Activated naive CD4-positive, alpha-beta T cell (primary cell): ENCODE measurements around the gene EMC10.
"Not testable (repeated sequence)": the region's sequence is repeated elsewhere in the genome, so short reads cannot be mapped to it uniquely, and the experiment has no call there.

ENCODE experiments used
- DNase-seq, 4 experiments: peaks; one replicate each; lab custom pipeline; 2025; lab: John Stamatoyannopoulos, UW

Gene EMC10

DNA sequence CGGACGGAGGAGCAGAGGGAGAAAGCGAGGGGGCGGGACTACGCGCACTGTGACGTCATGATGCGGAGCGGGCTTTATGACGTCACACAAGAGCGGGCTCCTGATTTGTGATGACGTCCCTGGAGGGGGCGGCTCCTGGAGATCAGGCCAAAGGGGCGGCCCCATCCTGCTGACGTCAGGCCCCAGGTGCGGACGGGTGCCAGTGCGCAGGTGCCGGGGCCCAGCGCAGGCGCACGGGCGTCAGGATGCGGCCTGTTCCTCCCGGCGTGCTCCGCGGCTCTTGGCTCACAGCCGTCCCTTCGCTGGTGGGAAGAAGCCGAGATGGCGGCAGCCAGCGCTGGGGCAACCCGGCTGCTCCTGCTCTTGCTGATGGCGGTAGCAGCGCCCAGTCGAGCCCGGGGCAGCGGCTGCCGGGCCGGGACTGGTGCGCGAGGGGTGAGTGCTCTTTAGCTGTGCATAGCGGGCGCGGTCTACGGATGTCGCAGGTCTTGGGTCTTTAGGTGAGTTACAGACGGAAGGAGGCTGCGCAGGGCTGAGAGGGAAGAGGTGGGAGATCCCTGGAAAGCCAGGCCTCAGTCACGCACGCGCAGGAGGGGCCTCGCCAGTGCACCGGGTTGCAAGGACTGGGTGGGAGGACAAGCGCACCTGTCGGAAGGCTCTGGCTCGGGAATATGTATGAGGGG is at the start of gene EMC10, which contains the start of gene GARIN5A:
Gene EMC10 (plus strand): TSS at position 284 of the 683 bp plus-strand sequence. CDS start 38 bp downstream, at position 322.
Gene GARIN5A (minus strand): TSS at position 625 of the 683 bp plus-strand sequence. CDS start 460 bp downstream, at position 165.
- peak; percentile 69 to 89 (median 84) for DNase-seq

DNA sequence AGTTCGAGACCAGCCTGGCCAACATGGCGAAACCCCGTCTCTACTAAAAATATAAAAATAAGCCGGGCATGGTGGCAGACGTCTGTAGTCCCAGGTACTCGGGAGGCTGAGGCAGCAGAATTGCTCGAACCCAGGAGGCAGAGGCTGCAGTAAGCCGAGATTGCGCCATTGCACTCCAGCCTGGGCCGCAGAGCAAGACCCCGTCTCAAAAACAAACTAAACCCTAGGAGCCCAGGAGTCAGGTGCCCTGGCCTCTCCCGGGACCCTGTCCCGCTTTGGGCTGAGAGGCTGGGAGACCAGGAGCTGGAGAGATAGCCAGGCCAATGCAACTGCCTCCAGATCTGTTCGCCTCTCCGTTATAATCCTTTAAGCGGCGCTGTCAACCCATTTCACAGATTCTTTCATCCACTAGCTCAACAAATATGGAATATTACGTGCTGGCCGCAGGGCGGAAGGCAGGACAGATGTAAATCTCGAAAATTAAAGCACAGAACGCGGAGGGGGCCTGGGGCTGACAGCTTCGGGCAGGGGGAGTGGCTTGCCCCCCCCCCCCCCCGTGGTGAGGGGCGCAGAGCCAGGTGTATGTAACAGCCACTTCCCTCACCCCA is 48.9 kb upstream of the EMC10 start:
- DNase-seq: no peak

DNA sequence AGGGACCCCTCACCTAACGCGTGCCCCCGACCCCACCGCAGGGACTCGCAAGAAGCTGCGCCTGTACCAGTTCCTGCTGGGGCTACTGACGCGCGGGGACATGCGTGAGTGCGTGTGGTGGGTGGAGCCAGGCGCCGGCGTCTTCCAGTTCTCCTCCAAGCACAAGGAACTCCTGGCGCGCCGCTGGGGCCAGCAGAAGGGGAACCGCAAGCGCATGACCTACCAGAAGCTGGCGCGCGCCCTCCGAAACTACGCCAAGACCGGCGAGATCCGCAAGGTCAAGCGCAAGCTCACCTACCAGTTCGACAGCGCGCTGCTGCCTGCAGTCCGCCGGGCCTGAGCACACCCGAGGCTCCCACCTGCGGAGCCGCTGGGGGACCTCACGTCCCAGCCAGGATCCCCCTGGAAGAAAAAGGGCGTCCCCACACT is 48.3 kb upstream of the EMC10 start:
- DNase-seq: peak in 2 of 4 experiments; percentile 16 to 17

DNA sequence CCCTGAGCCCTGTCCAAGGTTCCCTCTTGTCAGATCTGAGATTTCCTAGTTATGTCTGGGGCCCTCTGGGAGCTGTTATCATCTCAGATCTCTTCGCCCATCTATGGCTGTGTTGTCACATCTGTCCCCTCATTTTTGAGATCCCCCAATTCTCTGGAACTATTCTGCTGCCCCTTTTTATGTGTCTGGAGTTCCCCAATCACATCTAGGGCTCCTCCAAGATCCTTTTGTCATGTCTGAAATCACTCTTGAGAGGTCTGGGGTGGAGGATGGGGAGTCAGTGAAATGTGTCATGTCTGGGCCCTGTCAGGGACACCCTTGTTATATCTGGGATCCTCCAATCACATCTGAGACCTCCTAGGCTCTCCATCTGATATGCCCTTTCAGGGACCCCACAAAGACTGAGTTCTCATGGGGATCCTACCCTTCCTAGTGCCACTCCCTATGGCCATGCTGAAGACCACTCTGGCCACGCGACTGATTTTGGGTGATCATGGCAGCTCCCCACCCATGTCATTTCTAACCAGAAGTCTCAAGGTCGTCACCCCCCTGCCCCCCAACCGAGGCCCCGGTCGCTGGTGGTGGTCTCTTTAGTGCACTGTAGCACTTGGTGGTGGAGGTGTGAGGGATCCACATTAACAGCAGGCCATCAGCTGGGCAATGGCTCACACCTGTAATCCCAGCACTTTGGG is 47.4 kb upstream of the EMC10 start:
- no peak for DNase-seq

DNA sequence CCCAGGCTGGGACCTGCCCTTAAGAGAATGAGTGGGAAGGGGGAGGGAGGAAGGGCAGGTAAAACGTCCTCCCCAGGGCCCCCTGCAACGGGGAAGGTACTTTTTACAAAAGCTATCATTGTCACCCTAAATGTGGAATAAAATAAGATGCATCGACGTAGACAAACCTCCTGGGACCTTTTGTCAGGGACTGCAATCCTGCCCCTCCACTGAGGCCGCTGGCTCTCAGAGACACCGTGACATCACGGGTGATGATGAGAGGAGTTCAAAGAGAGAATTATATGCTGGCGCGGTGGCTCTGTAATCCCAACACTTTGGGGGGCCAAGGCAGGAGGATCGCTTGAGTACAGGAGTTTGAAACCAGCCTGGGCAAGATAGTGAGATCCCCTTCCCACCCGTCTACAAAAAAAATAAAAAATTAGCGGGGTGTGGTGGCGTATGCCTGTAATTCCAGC is 45.4 kb upstream of the EMC10 start:
- DNase-seq: no peak

DNA sequence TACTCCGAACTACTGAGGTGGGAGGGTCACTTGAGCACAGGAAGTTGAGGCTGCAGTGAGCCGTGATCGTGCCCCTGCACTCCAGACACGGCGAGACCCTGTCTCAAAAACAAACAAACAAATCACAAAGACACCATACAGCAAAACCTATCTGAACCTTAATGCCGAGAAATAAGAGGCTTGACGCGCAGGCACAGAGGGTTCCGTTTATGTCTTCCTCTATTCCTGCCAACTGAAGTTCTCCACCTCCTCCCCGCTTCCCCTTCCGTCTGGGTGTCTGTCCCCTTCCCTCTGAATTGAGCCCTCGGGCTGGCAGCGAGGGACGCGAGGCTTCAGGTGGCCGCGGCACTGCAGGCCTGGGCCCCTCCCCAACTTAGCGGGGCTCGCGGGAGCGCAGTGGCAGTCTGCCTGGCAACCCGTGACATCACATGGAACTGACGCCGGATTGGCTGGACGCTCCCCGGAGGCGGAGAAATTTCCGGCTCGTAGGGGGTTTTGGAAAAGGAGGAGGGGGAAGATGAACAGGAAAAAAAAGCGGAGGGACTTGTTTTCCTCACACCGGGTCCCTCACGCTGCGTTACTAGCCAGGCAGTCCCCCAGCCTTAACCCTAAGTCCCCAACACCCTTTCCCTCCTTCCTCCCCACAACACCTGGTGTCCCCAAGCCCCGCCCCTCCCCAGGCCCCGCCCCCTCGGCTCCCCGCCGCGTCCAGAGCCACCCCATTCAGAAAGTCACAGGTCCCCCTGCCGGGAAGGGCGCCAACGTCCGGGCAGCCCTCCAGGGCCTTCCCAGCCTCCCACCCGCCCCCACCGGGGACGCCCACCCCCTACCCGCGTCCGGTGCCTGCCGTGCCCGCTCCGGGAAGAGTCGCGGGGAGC is 44.7 kb upstream of the EMC10 start:
- peak; percentile 71 to 86 (median 78) for DNase-seq

DNA sequence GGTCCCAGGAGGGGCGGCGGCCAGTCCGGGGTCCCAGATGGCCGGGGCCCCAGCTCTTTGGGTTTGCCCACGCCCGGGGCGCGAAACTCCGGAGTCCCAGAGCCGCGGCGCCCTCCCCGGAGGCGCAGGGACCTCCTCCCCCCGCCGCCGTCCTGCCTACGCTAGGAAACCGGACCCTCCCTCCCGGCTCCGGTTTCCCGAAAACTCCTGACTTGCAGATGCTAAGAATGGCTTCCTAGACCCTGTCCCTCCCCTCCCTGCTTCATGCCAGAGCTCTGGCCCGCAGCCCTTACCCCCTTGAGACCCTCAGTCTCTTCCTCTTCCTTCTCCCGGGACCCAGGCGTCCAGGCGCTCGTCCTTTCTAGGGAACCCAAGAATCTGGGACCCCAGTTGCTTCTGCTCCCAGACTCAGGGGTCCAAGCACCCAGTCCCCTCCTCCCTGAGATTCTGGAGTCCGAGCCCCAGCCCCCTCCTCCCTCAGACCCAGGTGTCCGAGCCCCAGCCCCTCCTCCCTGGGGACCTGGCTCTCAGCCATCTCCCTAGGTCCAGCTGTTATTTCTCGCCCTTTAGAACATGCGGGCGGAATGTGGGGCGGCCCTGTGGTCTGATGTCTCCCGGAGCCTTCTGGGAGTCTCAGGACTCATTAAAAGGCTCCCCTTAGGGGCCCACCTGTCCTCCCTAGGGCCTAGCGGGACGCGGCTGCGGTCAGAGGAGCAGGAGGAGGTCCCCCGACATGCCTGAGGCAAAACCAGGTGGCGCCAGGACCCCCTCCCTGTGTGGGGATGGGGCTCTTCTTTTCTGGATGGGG is 43.9 kb upstream of the EMC10 start, which contains the start of gene MYBPC2:
Gene MYBPC2 (plus strand): TSS at position 672 of the 808 bp plus-strand sequence. CDS start 62 bp downstream, at position 734.
- no peak for DNase-seq

DNA sequence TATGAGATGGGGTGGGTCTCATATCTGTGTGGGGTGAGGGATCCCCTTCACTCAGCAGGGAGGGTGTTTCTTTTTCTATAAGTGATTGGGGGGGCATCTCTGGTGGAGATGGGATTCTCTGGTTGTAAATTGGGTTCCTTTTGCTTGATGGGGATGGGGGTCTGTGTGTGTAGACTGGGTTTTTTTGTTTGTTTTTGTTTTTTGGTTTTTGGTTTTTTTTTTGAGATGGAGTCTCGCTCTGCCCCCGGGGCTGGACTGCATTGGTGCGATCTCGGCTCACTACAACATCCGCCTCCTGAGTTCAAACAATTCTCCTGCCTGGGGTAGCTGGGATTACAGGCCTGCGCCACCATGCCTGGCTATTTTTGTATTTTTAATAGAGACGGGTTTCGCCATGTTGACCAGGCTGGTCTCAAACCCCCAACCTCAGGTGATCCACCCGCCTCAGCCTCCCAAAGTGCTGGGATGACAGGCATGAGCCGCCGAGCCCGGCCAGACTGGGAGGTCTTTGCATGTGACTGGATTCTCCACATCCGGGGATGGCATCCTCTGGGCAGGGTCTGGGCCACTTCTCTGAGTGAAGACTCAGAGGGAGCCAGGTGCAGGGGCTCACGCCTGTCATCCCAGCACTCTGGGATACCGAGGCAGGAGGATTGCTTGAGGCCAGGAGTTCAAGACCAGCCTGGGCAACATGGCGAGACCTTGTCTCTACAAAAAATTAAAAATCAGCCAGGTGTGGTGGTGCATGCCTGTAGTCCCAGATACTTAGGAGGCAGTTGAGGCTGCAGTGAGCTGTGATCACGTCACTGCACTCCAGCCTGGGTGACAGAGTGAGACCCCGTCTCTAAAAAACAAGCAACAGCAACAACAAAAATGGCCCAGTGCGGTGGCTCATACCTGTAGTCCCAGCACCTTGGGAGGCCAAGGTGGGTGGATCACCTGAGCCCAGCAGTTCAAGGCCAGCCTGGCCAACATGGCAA is 42.8 kb upstream of the EMC10 start:
- DNase-seq: no peak

DNA sequence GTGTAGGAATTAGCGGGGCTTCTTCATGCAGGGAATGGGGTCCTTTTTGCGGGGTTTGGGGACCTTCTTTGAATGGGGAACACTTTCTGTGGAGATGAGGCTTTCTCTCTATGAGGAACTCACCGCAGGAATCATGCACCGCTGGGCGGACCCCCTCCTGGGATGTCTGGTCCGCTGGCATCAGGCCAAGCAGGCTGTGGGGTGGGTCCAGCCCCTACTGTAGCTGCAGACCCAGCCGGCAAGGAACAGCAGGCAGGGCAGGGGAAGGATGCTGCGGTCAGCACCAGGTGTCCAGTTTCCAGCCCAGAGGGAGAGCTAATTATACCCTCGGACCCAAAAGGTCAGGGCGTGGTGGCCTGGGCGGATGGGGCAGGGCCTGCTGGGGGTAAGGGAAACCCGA is 41.8 kb upstream of the EMC10 start:
- DNase-seq: no peak

DNA sequence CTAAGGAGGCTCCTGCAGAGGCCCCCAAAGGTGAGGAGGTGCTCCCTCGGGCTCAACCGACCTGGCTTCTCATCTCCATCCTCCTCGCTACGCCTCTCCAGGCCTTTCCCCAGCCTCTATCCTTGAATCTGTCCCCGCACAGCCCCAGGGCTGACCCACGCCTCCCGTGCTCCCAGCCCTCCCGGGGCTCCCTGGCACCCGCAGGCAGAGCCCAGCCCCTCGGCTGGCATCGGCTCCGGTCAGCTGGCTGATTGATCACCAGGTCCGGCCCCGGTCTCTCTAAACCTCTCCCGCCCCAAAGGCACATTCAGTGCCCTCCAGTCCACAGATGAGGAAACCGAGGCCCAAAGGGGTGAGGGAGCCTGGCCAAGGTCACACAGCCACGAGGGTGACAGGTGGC is 41.1 kb upstream of the EMC10 start:
- no peak for DNase-seq

DNA sequence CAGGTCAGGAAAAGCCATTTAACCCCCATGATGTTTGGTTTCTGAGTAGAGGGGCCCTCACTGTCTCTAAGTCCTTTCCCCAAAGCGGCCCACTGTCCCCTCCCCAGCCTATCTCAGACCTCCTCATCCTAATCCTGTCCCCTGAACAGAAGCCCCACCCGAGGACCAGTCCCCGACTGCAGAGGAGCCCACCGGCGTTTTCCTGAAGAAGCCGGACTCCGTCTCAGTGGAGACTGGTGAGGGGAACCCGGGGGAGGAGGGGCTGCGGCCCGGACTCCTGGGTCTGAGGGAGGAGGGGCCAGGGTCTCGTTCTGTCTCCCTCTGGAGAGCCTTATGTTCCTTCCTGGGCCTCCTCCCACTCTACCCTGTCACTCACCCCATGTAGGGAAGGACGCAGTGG is 40.7 kb upstream of the EMC10 start:
- DNase-seq: no peak

DNA sequence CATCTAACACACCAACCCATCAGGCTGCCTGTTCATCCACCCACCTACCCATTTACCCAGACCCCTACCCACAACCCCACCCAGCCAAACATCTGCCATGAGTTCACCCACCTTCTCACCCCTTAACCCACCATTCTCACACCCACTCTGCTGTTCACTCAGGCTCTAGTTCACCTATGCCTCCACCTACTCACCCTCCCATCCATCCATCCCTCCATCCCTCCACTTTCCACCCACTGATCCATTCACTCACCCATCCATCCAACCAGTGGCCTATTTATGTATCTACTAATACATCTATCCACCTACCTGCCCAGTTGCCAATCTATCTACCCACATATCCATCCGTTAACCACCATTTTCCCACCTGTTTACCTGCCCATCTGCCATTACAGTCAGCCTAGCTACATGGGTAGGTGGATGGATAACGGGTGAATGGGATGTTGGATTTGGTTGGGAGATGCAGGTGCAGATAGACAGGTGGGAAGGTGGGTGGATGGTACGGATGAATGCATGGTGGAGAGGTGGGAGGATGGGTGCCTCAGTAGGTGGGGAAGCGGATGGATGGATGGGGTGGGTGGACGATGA is 38.4 kb upstream of the EMC10 start:
- DNase-seq: no peak

DNA sequence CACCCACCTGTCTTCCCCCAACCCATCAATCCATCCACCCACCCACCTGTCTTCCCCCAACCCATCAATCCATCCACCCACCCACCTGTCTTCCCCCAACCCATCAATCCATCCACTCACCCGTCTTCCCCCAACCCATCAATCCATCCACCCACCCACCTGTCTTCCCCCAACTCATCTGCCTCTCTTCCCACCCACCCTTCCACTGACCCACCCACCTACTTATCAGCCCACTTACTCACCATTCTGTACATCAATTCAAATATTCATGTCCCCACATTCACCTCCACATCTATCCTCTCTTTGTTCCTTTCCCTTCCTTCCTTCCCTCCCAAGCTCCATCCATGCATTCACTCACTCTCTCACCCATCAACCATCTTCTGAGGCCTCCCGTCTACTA is 37.2 kb upstream of the EMC10 start:
- not testable (repeated sequence) for DNase-seq

DNA sequence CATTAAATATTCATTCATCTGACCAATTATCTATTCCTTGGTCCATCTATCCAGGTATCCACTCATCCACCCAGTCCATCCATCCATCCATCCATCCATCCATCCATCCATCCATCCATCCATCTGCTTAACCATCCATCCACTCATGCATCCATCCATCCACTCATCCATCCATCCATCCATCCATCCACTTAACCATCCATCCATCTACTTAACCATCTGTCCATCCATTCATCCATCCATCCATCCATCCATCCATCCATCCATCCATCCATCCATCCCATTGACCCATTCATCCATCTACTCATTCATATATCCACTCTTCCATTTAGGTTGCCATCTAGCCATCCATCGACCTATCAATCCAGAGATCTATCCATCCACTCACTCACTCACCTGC is 32.2 kb upstream of the EMC10 start:
- DNase-seq: no peak

DNA sequence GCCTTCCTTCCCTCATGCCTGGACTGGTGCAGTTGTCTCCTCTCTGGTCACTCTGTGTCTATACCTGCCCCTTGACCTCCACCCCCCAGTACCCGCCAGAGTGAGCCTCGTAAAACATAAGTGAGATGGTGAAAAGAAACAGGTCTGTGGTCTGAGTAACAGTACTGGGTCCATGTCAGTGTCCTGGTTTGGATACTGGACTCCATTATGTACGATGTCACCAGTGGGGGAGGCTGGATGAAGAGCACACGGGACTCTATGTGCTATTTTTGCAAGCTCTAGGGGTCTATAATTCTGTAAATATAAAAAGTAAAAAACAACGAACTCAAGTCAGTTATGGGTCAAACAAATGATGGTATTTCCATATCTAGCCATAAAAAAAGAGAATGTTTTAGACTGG is 29.3 kb upstream of the EMC10 start:
- no peak for DNase-seq

DNA sequence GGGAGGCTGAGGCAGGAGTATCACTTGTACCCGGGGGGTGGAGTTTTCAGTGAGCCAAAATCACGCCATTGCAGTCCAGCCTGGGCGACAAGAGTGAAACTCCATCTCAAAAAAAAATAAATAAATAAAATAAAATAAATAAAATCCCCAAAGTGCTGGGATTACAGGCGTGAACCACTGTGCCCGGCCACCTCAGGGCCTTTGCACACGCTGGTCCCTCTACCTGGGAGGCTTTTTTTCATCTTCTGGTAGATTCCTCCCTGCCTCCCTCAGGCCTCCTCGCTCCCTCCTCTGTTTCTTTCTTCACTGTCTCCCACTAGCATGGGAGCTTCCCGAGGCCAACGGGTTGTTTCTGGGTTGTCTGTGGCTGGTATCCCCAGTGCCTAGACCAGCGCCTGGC is 28.6 kb upstream of the EMC10 start:
- DNase-seq: no peak

DNA sequence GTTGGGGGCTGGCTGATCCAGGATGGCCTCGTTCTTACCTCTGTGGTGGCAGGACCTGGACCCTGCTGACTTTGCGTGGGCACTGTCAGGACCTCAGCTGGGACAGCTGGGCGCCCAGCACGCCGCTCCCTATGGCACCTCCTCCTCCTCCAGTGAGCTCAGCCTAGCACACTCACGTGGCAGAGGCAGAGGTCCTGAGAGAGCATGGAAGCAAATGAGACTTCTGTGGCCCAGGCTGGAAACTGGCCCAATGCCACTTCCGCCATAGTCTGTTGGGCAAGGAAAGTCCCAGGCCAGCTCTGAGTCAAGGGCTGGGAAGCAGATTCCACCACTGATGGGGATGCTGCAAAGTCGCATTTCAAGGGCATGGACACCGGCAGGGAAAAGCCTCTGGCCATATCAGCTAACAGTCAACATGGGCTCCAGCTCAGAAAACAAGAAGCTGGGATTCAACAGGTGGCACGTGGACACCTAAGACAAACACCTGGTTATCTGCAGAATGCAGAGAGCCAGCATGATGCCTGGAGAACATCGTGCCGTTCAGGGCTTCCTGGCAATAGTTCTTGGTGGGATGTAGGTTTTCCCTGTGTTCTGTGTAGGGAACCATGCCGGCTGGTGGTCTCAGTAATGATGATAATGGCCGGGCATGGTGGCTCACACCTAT is 26.9 kb upstream of the EMC10 start:
- DNase-seq: no peak

DNA sequence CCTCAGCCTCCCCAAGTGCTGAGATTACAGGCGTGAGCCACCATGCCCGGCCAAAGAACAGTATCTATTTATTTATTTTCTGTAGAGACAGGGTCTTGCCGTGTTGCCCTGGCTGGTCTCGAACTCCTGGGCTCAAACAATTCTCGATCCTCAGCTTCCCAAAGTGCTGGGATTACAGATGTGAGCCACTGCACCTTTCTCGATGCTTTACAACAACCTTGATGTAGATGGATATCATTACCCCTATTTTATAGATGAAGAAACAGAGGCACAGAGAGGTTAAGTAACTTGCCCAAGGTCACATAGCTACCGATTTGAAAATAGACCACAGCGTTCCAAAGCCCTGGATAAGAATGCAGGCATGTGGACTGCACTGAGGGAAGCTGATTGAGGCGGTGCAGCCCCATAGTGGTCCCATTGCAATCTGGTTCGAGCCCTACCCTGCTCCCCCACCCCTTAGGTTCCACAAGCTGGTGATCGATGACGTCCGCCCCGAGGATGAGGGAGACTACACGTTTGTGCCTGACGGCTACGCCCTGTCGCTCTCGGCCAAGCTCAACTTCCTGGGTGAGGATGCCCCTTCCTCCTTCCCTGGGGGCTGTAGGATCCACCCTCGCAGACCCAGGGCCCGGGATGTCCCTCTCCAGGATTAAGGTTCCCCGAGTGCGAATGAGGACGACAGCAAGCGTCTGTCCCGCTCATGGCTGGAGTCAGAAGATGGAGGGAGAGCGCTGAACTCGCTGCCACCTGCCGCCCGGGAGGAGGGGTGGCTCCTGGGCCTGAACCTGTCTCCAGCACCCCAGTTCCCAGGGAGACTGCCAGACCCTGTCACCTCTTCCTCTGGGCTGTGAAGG is 25.7 kb upstream of the EMC10 start:
- DNase-seq: no peak
